Measurements from ENCODE around the gene ATF4. TPM values are rescaled to one million over a fixed set of nuclear protein-coding genes. Genes with fewer than 3 reads are reported as not detected.

The ATF4 gene
- total RNA-seq, 1 donor from 2014 or later: 193 TPM

GRCh38 chr22:39534092-39534506, 13.7 kb downstream of the ATF4 start:
- Histone ChIP-seq H3K9me3 (replicated peaks) (no peaks in the 10 kb centered on the region), H3K36me3 (peaks cover 12% of the 10 kb centered on the region), H3K4me3 (no peak overlapping the region), H3K27me3 (ENCODE audit: low read depth) (no peaks in the 10 kb centered on the region), H3K27ac (replicated peaks) (peak overlapping the region; percentile 27), H3K4me1 (peaks cover 46% of the 10 kb centered on the region)
- intact Hi-C loops (cut with micrococcal nuclease): no loop called here
- TF ChIP-seq CTCF (IDR thresholded peaks at IDR 0.05; ENCODE audit: borderline replicate concordance): no peak
- DNase-seq: no peak

GRCh38 chr22:39534591-39535356, 14.4 kb downstream of the ATF4 start:
- Histone ChIP-seq H3K9me3 (replicated peaks) (no peaks in the 10 kb centered on the region), H3K27me3 (ENCODE audit: low read depth) (no peaks in the 10 kb centered on the region), H3K4me3 (peak overlapping the region; percentile 17), H3K36me3 (peaks cover 7% of the 10 kb centered on the region), H3K4me1 (peaks cover 39% of the 10 kb centered on the region), H3K27ac (replicated peaks) (peak overlapping the region; percentile 27)
- DNase-seq: peak; percentile 85
- TF ChIP-seq CTCF (IDR thresholded peaks at IDR 0.05; ENCODE audit: borderline replicate concordance): peak; percentile 94
- intact Hi-C loops (cut with micrococcal nuclease): loop anchor here (5.0 kb wide), 1 partner anchor 488 kb away; no protein-coding TSS in a partner anchor

DNA sequence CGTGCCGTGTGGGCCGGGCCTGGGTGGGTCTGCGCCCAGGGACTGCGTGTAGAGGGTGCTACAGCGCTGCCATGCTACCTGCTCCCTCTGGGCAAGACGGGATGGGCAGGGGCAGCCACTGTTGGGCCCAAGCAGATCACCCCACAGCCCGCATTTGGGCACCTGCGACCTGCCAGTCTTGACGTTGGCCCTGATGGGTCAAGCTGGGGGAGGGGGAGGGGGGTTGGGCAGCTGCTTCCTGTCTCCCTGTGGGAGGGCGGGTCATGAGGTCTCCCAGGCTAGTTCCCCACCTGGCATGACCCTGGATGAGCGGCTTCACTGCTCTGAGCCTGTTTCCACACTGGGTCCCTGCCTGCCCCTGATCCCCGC, 15.0 kb downstream of the ATF4 start:
- no peak for DNase-seq
- intact Hi-C loops (cut with micrococcal nuclease): loop anchor here (5.0 kb wide), 1 partner anchor 487 kb away; no protein-coding TSS in a partner anchor
- no peaks in the 10 kb centered on the region for H3K27me3 ChIP-seq (ENCODE audit: low read depth)
- H3K4me3 ChIP-seq: no peak overlapping the region
- H3K27ac ChIP-seq (replicated peaks): no peak overlapping the region
- H3K9me3 ChIP-seq (replicated peaks): no peaks in the 10 kb centered on the region
- peaks cover 2% of the 10 kb centered on the region for H3K36me3 ChIP-seq
- peaks cover 33% of the 10 kb centered on the region for H3K4me1 ChIP-seq
- no peak for TF ChIP-seq CTCF (IDR thresholded peaks at IDR 0.05; ENCODE audit: borderline replicate concordance)

- intact Hi-C loops (cut with micrococcal nuclease): loop anchor here (5.0 kb wide), 1 partner anchor 486 kb away; no protein-coding TSS in a partner anchor
- TF ChIP-seq CTCF (IDR thresholded peaks at IDR 0.05; ENCODE audit: borderline replicate concordance): no peak
- H3K36me3 ChIP-seq: no peaks in the 10 kb centered on the region
- H3K4me1 ChIP-seq: peaks cover 27% of the 10 kb centered on the region
- no peak overlapping the region for H3K27ac ChIP-seq (replicated peaks)
- H3K4me3 ChIP-seq: no peak overlapping the region
- no peak for DNase-seq
- no peaks in the 10 kb centered on the region for H3K9me3 ChIP-seq (replicated peaks)
- H3K27me3 ChIP-seq (ENCODE audit: low read depth): no peaks in the 10 kb centered on the region
These were observed 15.6 kb downstream of the ATF4 start for GRCh38 chr22:39535831-39536449.

GRCh38 chr22:39536711-39537110, 16.3 kb downstream of the ATF4 start:
- Histone ChIP-seq H3K4me1 (peaks cover 20% of the 10 kb centered on the region), H3K27me3 (ENCODE audit: low read depth) (no peaks in the 10 kb centered on the region), H3K27ac (replicated peaks) (no peak overlapping the region), H3K36me3 (no peaks in the 10 kb centered on the region), H3K4me3 (no peak overlapping the region), H3K9me3 (replicated peaks) (no peaks in the 10 kb centered on the region)
- TF ChIP-seq CTCF (IDR thresholded peaks at IDR 0.05; ENCODE audit: borderline replicate concordance): no peak
- DNase-seq: no peak
- intact Hi-C loops (cut with micrococcal nuclease): loop anchor here (5.0 kb wide), 1 partner anchor 486 kb away; no protein-coding TSS in a partner anchor

All from left ventricle myocardium inferior (tissue), 1 donor.